KBM-7 (cell line): ENCODE results near the gene TERB2.
A peak's percentile ranks its signal among the peaks of the same experiment; 100 is the strongest.
"Not testable (repeated sequence)": the region's sequence is repeated elsewhere in the genome, so short reads cannot be mapped to it uniquely, and the experiment has no call there.

ENCODE experiments used
- DNase-seq: peaks from one replicate; pipeline ENCODE4 v3.0.0-alpha.2; 2015
- in situ Hi-C: fragments of 300-500 bp; cut with MboI; formaldehyde crosslinking; loops from 2 replicates; pipeline ENCODE4 v1.14.3; 2020; ENCODE audit warnings: low sequenced_read_pairs, low pct_unique_long_range_greater_than_20kb, mixed read lengths

The TERB2 gene

GRCh38 chr15:44997632-44998031 lies 41.1 kb downstream of the TERB2 start:
- DNase-seq, in situ Hi-C loops: not testable (repeated sequence)

- in situ Hi-C loops = no loop called here
- no peak for DNase-seq
These were observed 42.6 kb downstream of the TERB2 start for GRCh38 chr15:44999105-44999504.

GRCh38 chr15:45001180-45001579 lies 44.7 kb downstream of the TERB2 start:
- in situ Hi-C loops, DNase-seq: not testable (repeated sequence)

- in situ Hi-C loops, DNase-seq: not testable (repeated sequence)
These were observed 47.4 kb downstream of the TERB2 start for GRCh38 chr15:45003731-45004410.

- in situ Hi-C loops, DNase-seq: not testable (repeated sequence)
These were observed 48.2 kb downstream of the TERB2 start for GRCh38 chr15:45004590-45005175.

GRCh38 chr15:45009046-45009445 lies 52.6 kb downstream of the TERB2 start:
- DNase-seq = no peak
- in situ Hi-C loops = no loop called here

- DNase-seq, in situ Hi-C loops: not testable (repeated sequence)
These were observed 58.6 kb downstream of the TERB2 start for GRCh38 chr15:45015114-45015513.

- DNase-seq, in situ Hi-C loops: not testable (repeated sequence)
These were observed 63.9 kb downstream of the TERB2 start for GRCh38 chr15:45020222-45020900.

GRCh38 chr15:45020901-45021259 lies 64.4 kb downstream of the TERB2 start:
- DNase-seq, in situ Hi-C loops: not testable (repeated sequence)

GRCh38 chr15:45021348-45021747 lies 64.9 kb downstream of the TERB2 start:
- DNase-seq = no peak
- in situ Hi-C loops = no loop called here

GRCh38 chr15:45022871-45023658 lies 66.6 kb downstream of the TERB2 start, which contains the start of gene SORD:
TSS of gene SORD (plus strand) at chr15:45023195. CDS start at chr15:45023284, 89 bp downstream.
- in situ Hi-C loops = no loop called here
- peak; percentile 90 for DNase-seq

- DNase-seq = peak; percentile 38
- in situ Hi-C loops = no loop called here
These were observed 67.3 kb downstream of the TERB2 start for GRCh38 chr15:45023659-45024225.

- in situ Hi-C loops, DNase-seq: not testable (repeated sequence)
These were observed 68.2 kb downstream of the TERB2 start for GRCh38 chr15:45024649-45025048.

GRCh38 chr15:45025627-45026026 lies 69.1 kb downstream of the TERB2 start:
- in situ Hi-C loops, DNase-seq: not testable (repeated sequence)

- in situ Hi-C loops = no loop called here
- DNase-seq = no peak
These were observed 70.2 kb downstream of the TERB2 start for GRCh38 chr15:45026651-45027190.

- no peak for DNase-seq
- in situ Hi-C loops = no loop called here
These were observed 70.7 kb downstream of the TERB2 start for GRCh38 chr15:45027220-45027619.
